Left ventricle myocardium inferior (tissue), 1 donor: ENCODE results near the gene GRIK4. TPM values are rescaled to one million over a fixed set of nuclear protein-coding genes. Genes with fewer than 3 reads are reported as not detected.
"Not testable (repeated sequence)": the region's sequence is repeated elsewhere in the genome, so short reads cannot be mapped to it uniquely, and the experiment has no call there.

ENCODE experiments used
- DNase-seq: peaks from one replicate; pipeline ENCODE4 v3.0.0-alpha.2; 2020
- H3K27ac ChIP-seq: fragments of 200-600 bp; replicated peaks from 2 replicates; pipeline ENCODE4 v1.8.0; 2021
- H3K27me3 ChIP-seq: fragments of 200-600 bp; 2 replicates; pipeline ENCODE4 v1.8.0; 2021; ENCODE audit warnings: low read depth
- H3K36me3 ChIP-seq: fragments of 200-600 bp; 2 replicates; pipeline ENCODE4 v1.8.0; 2021
- H3K4me1 ChIP-seq: fragments of 200-600 bp; 2 replicates; pipeline ENCODE4 v1.8.0; 2021
- H3K4me3 ChIP-seq: fragments of 200-600 bp; 2 replicates; pipeline ENCODE4 v1.8.0; 2021; ENCODE audit warnings: mild to moderate bottlenecking, moderate library complexity
- H3K9me3 ChIP-seq: fragments of 200-600 bp; replicated peaks from 2 replicates; pipeline ENCODE4 v1.8.0; 2021
- CTCF ChIP-seq: fragments of 200-600 bp; IDR thresholded peaks from 2 replicates; pipeline ENCODE4 v1.8.0; 2021; ENCODE audit warnings: antibody characterized with exemption, mild to moderate bottlenecking, borderline replicate concordance
- intact Hi-C: fragments of 100-400 bp; cut with micrococcal nuclease; formaldehyde crosslinking; loops from one replicate; pipeline ENCODE4 v1.11.0; 2022
- total RNA-seq: library from RNA; stranded (reverse); fragmentation: NEBNext Ultra II Directional; extraction: Animal tissue kit (Norgen Biotek cat#: 25700); gene quantifications from one replicate; pipeline ENCODE4 v1.2.1, GENCODE V29; 2021
- donor health status: DM: no; HTN: yes; CAD: no; lungs with severe emphysema.

The GRIK4 gene
- total RNA-seq, 1 donor from 2014 or later = 0.16 TPM

- peak; percentile 54 for DNase-seq
- Histone ChIP-seq H3K27me3 (peaks cover 14% of the 10 kb centered on the region), H3K4me1 (peaks cover 10% of the 10 kb centered on the region), H3K36me3 (no peaks in the 10 kb centered on the region), H3K4me3 (no peak overlapping the region), H3K9me3 (peaks cover 16% of the 10 kb centered on the region), H3K27ac (peak overlapping the region; percentile 38)
- intact Hi-C loops = no loop called here
- TF ChIP-seq CTCF = no peak
Measured at GRCh38 chr11:120622189-120622875, 110.8 kb downstream of the GRIK4 start.

DNA sequence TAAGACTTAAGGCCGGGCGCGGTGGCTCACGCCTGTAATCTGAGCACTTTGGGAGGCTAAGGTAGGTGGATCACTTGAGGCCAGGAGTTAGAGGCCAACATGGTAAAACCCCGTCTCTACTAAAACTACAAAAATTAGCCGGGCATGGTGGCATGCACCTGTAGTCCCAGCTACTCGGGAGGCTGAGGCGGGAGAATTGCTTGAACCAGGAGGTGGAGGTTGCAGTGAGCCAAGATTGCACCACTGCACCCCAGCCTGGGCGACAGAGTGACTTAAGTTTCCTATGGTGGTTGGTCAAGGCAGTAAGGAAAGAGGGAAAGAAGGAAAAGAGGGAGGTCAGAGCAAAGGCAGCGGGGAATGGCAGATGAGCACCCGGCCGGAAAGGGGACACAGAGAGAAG is 113.4 kb downstream of the GRIK4 start:
- H3K4me1 ChIP-seq, H3K36me3 ChIP-seq, DNase-seq, H3K9me3 ChIP-seq, intact Hi-C loops, H3K4me3 ChIP-seq, H3K27ac ChIP-seq: not testable (repeated sequence)
- H3K27me3 ChIP-seq = peaks cover 32% of the 10 kb centered on the region

GRCh38 chr11:120625565-120625964 is 114.0 kb downstream of the GRIK4 start:
- intact Hi-C loops = no loop called here
- no peak for DNase-seq
- Histone ChIP-seq H3K9me3 (no peaks in the 10 kb centered on the region), H3K36me3 (no peaks in the 10 kb centered on the region), H3K4me1 (peaks cover 10% of the 10 kb centered on the region), H3K4me3 (no peak overlapping the region), H3K27ac (no peak overlapping the region), H3K27me3 (peaks cover 32% of the 10 kb centered on the region)
- no peak for TF ChIP-seq CTCF

DNA sequence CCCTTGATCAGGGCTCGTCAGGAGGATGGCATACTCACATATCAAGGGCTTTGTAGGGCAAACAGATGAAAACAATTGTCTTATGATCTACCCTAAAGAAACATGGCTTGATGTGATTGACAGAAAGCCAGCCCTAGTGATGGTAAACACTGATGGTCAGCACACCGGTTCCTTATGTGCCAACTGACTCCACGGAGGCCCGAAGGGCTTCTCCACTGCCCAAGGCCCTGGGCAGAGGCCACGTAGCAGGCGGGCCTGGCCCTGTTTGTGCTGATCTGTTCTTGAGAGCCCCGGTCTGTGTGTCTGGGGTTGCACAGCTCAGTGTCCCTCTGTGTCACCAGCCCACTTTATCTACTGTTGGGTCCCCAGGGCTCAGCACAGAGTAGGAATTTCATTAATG is 115.2 kb downstream of the GRIK4 start:
- DNase-seq = no peak
- peaks cover 32% of the 10 kb centered on the region for H3K27me3 ChIP-seq
- no peak overlapping the region for H3K4me3 ChIP-seq
- TF ChIP-seq CTCF = no peak
- intact Hi-C loops = no loop called here
- no peak overlapping the region for H3K27ac ChIP-seq
- H3K9me3 ChIP-seq = no peaks in the 10 kb centered on the region
- peaks cover 10% of the 10 kb centered on the region for H3K4me1 ChIP-seq
- H3K36me3 ChIP-seq = no peaks in the 10 kb centered on the region

GRCh38 chr11:120627327-120628163 is 116.0 kb downstream of the GRIK4 start:
- Histone ChIP-seq H3K27me3 (peaks cover 32% of the 10 kb centered on the region), H3K4me1 (peaks cover 5% of the 10 kb centered on the region), H3K36me3 (no peaks in the 10 kb centered on the region), H3K4me3 (no peak overlapping the region), H3K27ac (no peak overlapping the region), H3K9me3 (no peaks in the 10 kb centered on the region)
- intact Hi-C loops = no loop called here
- no peak for TF ChIP-seq CTCF
- DNase-seq = no peak

- Histone ChIP-seq H3K9me3 (no peaks in the 10 kb centered on the region), H3K4me1 (no peaks in the 10 kb centered on the region), H3K4me3 (no peak overlapping the region), H3K27ac (no peak overlapping the region), H3K36me3 (no peaks in the 10 kb centered on the region), H3K27me3 (peaks cover 40% of the 10 kb centered on the region)
- no peak for TF ChIP-seq CTCF
- intact Hi-C loops = no loop called here
- no peak for DNase-seq
Measured at GRCh38 chr11:120629407-120630080, 118.0 kb downstream of the GRIK4 start.
